ENCODE results near the gene PRKAR2B.

DNA sequence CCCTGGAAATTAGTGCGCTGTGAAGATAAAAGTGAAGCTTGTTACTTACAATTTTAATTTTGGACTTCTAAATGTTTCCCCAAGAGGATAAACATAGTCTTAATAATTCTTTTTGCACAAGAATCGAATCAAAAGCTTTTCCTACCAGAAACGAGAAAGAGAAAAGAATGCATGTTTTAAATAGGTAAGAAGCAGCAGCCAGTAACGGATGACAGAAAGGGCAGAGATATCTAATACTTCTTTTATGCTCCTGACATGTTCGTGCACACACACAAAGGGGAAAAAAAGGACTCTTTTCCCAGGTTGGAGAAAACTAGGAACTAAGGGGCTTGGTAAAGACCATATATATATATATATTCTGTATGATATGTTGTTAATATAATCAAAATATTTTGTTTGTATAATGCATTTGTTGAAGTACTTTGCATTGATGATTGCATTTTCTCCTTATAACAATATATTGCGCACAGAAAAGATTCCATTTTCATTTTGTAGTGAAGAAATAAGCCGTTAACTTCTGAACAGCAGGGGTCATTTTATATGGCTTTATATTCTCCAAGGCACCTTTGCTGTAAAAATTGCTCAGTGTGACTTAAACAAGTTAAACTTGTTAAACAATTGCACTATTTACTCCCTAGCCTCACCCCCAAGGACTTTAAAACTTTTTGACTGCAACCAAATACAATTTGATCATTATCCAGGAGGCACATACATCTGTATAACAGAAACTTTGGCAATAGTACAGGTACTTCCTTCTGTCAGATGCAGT, 2.2 kb downstream of the PRKAR2B start:
- TF ChIP-seq, protein P1, sequence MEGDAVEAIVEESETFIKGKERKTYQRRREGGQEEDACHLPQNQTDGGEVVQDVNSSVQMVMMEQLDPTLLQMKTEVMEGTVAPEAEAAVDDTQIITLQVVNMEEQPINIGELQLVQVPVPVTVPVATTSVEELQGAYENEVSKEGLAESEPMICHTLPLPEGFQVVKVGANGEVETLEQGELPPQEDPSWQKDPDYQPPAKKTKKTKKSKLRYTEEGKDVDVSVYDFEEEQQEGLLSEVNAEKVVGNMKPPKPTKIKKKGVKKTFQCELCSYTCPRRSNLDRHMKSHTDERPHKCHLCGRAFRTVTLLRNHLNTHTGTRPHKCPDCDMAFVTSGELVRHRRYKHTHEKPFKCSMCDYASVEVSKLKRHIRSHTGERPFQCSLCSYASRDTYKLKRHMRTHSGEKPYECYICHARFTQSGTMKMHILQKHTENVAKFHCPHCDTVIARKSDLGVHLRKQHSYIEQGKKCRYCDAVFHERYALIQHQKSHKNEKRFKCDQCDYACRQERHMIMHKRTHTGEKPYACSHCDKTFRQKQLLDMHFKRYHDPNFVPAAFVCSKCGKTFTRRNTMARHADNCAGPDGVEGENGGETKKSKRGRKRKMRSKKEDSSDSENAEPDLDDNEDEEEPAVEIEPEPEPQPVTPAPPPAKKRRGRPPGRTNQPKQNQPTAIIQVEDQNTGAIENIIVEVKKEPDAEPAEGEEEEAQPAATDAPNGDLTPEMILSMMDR (IDR thresholded peaks at IDR 0.05), result no peak
- no peak for TF ChIP-seq EZH2 (IDR thresholded peaks at IDR 0.05)
- no peak for TF ChIP-seq EZH2phosphoT487 (IDR thresholded peaks at IDR 0.05)

All from neural progenitor cell (in vitro differentiated cells).